ENCODE measurements around the gene SLC22A23.

SLC22A23 gene

DNA sequence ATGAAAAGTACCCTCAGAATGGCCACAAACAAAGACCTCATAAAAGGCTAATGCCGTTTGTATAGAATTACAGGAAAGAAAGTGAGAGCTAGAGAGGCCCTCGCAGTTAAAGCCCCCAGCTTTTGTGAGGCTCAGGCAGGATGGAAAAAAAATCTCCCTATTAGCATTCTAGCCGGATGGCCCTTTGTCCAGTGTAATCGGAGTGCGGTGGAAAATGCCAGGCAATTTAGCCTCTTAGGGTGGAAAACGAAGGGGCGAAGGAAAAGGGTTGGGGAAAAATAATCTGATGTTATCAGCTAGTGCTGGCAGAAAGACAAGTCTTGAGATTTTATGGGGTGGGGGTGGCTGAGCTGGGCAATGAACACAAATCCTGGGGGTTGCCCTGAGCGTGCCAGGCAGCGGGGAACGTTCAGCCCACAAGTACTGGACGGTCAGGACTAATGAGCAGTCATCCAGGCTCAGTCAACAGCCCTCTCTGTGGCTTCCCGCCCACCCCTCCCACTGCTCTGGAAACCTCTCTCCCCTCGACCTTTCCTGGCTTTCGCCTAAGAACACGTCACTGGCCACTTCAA lies 105.7 kb downstream of the SLC22A23 start:
- no peak for DNase-seq

DNA sequence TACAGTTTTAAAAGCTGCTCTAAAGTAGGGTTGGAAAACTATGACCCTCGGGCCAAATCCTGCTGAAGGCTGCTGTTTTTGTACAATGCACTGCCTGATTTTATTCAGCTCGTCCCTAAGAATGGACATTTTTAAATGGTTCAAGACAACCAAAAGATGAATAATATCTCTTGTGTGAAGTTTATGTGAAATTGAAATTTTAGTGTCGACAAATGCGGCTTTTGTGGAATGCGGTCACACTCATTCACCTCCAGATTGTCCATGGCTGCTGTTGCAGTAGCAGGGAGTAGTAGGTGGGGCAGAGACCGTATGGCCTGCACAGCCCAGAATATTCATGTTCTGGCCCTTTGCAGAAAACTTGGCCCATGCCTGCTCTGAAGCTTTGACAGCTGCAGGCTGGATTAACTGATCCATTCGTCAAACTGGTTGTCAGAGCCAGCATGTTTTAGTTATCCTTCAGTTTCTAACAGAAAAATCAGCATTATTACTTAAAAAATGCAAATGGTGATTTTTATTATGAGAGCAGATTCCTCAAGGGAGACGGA lies 106.5 kb downstream of the SLC22A23 start:
- no peak for DNase-seq

DNA sequence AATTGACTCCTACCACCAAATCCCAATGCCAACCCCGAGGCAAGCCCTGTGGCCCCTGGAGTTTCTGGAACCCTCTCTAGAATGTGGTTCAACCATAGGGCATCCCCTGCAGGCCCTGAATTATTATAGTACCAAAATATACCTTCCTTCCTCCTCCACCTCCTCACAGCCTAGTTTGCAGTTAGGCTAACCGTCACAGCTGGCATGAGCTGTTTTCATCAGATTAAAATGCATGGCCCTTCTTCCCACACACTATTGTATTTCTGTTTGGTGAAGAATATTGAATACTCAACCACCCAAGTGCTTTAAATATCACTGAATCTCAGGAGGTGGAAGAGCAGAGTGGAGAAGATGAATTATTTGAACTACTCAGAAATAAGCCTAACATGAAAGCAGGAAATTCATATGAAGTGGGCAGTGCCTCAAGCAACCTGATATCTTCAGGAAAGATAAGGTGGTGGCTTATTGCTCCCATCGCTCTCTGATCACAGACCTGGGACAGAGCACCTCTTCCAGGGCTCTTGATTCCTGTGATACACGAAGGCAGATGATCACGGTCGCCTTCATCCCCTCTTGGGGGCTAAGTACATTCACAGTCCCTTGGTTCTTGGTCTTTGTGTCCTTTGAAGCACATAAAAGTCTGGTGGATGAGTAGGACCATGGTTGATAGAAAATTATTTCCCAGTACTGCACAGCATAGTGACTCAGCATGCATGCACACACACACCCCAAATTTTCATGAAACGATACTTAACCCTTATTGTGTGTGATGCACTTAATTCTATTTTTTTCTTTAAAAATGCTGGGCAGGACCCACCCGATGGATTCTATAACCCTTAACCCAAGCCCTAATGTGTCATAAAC lies 107.2 kb downstream of the SLC22A23 start:
- DNase-seq = no peak

DNA sequence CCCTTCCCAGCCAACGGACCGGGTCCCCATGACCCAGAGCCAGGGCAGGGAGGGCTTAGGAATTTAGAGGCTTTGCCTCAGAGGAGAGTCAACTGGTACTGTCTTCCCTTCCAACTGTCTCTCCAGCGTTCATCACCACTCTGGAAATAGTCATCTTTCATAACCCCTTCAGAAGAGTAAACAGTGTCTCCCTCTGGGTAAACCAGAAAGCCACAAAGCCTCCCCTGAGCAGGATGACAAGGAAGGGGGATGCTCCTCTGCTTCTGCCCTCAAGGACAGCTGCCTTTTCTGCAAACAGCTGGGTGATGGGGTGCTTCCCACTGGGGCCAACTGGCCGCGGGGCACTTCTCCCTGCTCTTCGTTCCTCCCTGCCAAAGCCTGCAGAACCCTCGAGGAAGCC lies 108.0 kb downstream of the SLC22A23 start:
- no peak for DNase-seq

DNA sequence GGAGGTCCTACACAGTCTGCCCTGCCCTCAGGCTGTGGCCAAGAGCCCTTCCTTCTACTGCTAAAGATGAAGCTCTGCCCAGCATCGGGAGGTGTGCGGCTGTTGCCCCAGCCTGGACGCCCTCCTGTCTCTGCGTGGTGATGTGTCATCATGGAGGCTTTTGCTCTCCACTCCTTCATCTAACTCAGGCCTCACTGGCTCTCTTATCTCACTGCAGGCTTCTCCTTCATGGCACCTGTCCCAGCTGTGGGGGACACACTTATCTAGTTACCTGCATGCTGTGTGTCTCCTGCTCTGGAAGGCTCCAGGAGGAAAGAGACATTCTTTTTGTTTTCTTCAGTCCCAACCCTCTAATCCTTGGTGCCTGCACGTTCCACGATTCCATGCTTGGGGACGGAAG lies 109.0 kb downstream of the SLC22A23 start:
- no peak for DNase-seq

DNA sequence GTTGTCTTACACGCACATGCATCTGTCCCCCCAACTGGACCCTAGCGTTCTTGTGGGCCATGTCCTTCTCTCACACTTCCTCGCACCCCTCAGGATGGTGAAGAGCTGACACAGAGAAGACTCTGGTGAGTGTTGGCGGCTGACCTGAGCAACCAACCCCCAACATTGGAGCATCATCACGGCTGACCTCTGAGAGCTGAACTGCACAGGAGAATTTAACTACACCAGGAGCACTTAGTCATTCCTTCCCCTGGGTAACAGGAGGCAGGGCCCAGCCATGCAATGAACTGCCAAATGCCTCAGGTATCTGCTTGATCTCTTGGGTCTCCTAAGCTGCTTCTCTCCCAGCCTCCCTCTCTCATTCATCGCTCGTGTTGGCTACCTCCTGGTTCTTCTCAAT lies 109.6 kb downstream of the SLC22A23 start:
- no peak for DNase-seq

DNA sequence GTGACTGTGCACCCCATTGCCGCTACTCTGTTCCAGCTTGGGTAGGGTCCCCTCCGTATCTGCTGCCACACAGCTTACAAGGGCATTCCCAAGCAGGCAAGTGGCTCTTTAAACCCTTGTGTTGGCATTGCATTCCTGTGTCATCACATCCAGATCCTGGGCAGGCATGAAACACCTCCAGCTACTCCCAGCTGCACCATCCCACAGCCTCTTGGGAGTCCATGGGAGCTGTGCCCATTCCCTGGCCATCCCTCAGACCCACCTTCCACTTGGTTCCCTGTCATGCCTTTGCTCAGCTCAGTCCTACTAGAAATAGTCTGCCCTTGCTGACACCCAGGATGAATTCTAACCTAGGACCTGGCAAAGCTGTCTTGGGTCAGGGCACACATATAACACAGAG lies 110.4 kb downstream of the SLC22A23 start:
- DNase-seq = no peak

DNA sequence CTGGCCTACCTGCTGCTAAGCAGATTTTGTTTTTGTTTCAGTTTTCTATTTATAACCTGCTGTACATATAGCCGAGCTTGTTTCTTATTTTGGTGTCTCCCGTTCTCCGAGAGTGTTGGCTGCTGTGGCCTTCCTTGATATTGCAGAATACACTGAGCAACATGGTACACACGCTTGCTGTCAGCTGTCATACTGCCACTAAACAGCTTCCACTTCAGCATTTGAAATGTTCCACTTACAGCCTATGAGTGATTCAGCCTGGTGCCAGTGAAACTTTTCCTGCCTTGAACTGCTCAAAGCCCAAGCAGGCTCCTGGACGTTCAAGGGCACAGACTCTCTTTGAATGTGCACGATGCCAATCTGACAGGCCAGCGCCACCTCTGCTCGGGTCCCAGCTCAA lies 111.0 kb downstream of the SLC22A23 start:
- no peak for DNase-seq

DNA sequence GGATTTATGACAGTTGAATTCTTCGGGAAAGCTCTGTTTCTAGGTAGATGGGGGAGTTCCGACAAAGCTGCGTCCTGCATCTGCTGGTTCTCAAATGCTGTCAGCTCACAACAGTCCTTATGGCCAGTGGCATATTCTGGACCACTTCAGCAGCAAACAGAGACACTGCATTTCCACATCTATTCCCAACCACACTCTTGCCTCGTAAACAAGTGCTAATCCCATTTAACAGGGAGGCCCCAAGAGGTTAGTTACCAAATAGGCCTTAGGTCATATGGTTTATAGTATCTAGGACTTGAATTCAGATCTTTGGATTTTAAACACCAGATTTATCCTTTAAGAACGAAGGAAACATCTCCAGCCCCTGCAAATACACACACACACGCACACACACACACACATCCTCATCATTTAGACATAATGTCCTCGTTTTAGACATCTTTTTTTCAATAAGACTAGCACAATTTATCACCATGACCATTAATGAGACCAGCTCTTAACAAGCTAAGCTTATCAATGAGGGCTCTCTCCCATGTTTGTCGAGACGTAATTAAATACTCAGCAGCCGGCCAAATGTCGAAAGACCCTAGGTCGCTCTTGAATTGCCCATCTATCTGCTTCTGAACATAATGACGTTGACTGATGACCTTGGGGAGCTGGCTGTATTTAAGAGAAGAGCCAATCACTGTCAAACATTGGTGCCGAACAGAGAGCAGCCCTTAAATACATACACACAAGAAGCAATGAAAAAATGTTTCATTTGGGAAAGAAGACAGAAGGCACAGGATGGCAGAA lies 113.6 kb downstream of the SLC22A23 start:
- DNase-seq = no peak

DNA sequence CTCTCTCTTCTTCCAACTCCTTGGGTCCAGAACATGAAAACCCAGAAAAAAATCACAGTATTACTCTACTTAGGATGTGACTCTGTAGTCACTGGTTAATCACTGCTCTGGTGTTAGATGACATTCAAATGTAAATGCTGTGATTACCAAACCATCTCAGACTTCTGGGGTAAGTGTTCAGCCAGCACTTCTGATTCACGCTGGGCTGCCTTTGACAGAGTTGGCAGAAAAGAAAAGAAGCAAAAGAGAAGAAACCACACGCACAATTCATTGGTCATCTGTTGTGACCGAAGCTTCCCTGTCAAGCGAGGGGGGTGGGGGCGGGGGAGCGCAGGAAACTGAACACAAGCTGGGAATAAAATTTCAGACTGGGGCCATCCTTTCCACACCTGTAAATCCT lies 115.4 kb downstream of the SLC22A23 start:
- DNase-seq = no peak

DNA sequence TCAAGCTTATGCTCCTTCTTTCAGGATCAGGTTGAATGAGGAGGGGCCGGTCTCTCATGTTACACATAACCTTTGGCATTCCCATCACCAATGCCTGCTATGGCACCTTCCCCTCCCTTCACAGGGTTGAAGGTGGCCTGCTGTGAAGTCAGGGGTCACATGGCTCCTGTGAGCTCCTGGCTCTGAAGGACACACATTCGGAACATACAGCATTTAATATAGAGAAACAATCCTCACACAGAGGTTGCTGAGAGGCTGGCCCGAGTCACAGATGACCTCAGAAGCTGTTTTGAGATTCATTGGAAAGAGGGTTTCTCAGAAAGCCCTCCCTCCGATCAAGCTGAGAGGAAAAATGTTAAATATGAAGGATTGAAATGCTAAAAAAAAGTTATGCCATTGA lies 116.0 kb downstream of the SLC22A23 start:
- DNase-seq = no peak

DNA sequence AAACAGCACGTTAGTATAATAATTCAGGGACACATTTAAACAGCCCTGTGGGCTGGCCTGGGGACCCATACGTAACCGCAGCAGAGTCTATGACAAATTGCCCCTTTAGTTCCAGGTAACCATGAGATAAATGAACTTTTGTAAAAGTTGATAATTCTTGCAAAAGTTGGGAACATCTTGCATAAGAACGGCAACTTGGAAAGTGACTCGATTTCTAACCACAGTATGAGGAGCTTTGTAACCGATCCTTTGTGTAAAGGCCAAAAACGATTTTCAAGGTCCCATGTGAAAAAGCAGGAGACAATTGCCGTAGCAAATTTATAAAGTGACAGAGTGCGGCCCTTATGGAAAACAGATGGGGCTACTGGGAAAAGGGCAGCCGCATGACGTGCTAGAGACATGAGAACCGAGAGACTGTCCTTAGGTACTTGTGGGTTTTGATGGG lies 116.5 kb downstream of the SLC22A23 start:
- no peak for DNase-seq

DNA sequence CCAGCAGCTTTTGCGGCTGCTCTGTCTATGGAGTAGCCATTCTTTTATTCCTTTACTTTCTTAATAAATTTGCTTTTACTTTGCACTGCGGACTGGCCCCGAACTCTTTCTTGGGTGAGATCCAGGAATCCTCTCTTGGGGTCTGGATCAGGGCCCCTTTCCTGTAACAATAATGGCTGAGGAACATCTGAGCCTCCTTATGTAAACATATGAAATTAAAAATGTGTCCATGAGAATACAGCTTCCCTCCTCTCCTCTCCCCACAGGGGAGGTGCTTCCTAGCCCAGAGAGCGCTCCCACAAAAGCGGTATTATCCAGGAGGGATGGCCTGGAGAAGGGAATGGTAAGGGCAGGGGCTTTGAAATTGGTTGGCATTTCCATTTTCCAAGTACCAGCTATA lies 117.0 kb downstream of the SLC22A23 start:
- DNase-seq = no peak

DNA sequence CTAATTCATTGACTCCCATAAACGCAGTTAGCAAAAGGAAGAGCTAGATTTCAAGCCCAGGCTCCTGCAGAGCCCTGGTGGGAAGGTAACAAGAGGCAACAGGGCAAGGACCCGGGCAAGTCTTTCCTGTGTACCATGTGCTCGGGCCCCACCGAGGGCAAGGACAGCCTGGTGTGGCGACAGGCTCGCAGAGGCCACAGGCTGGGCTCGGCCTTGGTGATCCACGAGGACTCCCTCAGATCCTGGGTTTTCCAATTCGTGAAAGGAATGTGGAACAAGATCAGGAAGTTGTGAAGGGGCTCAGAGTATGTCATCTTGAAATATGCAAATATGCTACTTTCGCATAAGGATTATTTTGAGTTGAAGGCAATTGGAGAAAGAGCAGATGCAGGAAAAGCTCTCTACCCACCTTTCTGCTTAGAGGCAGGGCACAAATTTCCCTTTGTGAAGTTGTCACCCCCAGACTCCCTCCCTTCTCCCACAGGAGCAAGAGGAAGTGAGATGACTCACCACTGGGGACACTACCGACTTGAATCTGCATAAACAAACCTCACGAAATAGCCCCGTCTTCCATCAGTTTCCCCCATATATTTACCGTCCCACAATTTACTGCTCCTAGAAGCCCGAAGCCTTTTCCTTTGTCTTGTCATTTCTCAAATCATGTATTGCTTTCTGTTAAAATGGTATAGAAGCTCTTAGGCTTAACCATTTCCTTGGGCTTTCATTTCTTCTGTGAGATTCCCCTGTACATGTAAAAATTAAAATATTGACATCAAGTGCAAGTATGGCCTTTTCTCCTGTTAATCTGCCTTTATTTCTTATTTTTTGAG lies 119.1 kb downstream of the SLC22A23 start:
- DNase-seq = no peak

DNA sequence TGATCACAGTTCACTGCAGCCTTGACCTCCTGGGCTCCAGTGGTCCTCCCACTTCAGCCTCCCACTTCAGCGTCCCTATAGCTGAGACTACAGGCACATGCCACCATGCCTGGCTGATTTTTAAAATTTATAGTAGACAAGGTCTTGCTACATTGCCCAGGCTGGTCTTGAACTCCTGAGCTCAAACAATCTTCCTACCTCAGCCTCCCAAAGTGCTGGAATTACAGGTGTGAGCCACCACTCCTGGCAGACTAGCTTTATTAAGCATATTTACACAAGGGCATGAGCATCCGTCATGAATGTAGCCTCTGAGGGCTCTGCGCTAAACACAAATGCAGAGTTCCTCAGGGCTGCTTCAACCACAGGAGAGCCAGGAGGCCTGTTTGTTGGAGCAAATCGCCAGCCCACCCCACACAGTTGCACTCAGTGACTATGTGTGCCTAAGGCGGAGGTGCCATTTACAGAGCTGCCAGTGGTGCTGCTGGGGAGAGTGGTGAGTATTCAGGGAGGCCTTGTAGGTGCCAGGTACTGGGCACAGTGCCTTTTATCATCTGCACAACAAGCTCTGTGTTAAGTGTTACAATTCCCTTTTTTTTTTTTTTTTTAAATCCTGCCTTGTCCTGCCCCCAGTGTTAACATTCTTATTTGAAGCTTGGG lies 119.9 kb downstream of the SLC22A23 start:
- no peak for DNase-seq

DNA sequence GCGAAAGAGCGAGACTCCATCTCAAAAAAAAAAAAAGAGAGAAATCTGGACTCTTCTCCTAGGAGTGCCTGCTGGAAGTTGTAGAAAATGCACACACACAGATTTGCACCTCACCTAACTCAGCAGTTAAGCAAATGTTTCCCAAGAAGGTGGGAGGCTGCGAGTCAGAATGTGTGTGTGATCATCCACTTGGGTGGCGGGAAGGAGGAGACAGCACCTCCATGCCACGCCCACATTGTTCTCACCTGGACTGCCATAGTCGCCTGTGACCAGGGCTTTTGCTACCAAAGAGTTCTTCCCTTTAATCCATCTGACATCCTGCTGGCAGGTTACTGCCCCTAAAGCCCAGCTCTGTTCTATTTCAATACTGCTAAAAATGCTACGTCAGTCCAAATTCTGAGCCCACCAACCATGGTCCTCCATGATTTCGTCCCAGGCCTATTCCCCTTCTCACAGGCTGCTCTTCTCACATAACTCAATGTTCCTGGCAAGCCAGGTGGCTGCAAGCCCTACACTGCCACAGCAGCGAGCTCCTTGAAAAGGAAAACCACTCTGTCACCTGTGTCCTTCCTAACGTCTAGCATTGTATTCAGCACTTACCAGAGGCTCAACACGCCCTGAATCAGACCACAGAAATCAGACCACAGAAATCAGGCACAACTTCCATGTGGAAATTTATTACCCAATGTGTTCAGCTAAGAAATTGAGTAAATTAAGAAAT lies 120.6 kb downstream of the SLC22A23 start:
- no peak for DNase-seq

DNA sequence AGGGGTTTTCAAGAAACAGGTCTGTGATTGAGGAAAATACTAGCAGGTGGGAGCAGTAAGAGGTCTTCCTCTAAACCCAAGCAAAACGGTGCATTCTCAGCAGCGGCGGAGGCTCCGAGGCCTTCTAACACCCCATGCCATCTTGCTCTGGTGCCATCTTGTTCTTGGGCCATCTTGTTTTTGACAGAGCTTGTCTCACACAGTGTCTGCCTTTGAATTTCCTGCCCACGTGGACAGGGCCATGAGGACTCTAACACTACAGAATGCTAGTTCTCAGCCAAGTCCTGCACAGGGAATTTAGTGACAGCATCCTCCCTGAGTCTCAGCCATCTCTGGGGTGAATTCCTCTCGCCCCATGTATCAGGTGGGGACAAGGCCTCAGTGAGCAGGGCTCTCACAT lies 121.7 kb downstream of the SLC22A23 start:
- no peak for DNase-seq

DNA sequence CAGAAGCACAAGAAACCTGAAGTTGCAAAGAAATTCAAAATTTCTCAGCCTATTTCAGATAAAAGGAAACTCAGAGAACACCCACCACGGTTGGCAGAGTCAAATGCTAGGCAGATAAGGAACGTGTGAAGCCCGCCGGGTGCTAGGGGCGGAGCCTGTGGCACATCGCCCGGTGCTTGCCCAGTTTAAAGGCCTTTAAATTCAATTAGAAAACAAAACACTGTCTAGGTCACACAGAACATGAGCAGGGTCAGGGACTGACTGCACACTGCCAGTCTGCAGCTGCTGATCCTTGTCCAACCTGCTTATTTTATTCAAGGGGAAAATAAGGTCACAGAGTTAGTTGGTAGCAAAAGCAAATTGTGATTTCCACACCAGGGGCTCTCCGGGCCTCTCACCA lies 122.3 kb downstream of the SLC22A23 start:
- DNase-seq = no peak

DNA sequence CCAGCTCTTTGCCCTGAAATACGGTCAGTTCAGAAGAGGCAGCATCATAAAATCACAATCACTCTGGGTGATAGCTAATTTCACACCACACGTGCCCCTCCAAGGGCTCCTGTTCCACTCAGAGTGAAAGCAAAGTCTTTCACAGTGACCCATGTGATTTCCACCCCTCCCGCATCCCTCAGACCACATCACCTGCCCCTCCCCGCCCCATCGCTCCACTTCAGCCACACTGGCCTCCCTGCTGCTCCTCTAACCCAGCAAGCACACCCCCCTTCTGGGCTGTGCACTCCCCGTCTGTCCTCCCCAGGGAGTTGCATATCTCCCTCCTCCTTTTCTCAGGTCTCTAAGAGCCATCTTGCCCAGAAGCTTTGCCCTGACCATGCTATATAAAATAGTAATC lies 123.6 kb downstream of the SLC22A23 start:
- DNase-seq = no peak

DNA sequence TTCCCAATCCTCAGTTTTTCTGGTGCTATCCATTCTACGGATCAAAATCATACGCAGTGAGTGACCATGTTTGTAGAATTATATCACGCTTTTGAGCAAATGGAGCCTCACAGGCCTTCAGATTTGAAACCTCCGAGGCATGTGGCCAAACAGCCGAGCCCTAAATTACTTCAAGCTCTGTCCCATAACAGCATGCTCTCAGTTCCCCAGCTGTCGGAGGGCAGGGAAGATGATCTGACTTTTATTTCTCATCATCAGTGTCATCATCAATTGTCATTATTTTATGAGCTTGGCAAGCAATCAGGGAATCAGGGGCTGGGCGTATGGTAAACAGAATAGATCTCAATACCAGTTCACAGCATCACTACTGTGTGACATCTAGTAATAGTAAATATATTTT lies 124.9 kb downstream of the SLC22A23 start:
- no peak for DNase-seq

DNA sequence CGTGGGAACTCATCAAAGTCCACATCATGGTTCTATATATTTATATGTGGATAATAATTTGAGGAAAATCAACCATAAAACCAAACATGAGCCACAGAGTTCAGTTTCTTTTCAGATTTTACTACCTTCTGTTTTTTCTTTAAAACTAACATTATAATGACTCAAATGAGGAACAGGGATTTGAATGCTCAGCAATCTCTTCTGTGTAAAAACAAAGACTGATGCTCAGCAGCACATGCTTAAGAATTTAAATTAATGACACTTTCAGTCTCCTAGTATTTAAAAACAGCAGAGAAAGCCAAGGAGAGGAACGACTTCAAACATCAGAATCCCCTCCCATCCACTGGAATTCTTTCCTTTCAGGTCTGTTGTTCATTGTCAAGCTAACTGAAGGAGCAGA lies 125.4 kb downstream of the SLC22A23 start:
- DNase-seq = no peak

Measured in NCI-H1694 treated with DMSO at 0.1 percent for 48 hours (cell line).